Erythroblast (primary cell): ENCODE measurements around the gene RIC8A.

Experiments
- GATA1 ChIP-seq: IDR thresholded peaks from 2 replicates; pipeline ENCODE4 v1.6.1; 2011; ENCODE audit warnings: low read depth, mild to moderate bottlenecking, control low read depth, low read length, moderate library complexity
- POLR2A ChIP-seq: IDR thresholded peaks from 2 replicates; pipeline ENCODE4 v1.6.1; 2011; ENCODE audit warnings: mild to moderate bottlenecking, low read length

DNA sequence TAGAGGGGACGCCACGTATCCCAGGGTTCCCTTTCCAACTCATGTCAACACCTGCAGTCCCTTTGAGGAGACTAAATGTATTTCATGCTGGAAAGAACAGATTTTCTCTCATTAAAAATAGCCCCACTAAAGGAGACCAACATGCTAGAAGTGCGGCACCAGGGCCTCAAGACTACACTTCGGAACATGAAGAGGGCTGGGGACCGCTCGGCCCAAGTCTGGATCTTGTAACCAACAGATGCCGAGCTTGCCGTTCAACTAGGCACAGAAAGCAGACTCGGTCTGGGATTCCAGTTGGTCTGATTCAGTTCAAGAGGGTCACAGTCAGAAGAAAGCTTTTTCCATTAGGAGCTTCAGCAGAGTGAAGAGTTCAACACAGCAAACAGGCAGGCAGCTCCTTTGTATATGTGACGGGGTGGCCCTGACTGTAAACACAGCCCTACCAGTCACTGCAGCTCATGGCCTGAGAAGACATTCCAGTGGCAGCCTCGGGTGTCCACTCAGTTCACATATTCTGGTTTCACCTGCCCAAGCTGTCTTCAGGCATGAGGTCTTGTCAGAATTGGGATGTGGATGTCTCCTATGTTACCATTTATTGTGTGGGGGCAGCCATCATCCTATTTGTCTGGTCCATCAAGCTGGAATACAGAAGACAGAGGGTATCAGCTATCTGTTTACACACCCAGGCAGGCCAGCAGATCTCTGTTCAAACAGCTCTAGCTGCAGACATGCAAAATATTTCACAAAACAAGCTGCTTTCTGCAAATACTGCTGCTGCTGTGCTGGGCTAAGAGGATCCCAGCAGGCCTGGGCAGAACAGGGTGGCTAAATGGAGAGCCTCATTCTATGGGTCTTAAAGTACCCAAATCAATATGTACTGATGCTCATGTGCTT, 8.8 kb downstream of the RIC8A start:
- TF ChIP-seq POLR2A: peak; percentile 32
- no peak for TF ChIP-seq GATA1
